Stimulated activated CD4-positive, alpha-beta T cell treated with anti-CD3 and anti-CD28 coated beads, Interleukin-2, amount 100 ng/mL, for 4 hours (primary cell): ENCODE data around the gene ABCF2.

Experiments used
- DNase-seq: peaks from one replicate; pipeline ENCODE4 v3.0.0-alpha.2; 2020; ENCODE audit warnings: low read depth

The ABCF2 gene

DNA sequence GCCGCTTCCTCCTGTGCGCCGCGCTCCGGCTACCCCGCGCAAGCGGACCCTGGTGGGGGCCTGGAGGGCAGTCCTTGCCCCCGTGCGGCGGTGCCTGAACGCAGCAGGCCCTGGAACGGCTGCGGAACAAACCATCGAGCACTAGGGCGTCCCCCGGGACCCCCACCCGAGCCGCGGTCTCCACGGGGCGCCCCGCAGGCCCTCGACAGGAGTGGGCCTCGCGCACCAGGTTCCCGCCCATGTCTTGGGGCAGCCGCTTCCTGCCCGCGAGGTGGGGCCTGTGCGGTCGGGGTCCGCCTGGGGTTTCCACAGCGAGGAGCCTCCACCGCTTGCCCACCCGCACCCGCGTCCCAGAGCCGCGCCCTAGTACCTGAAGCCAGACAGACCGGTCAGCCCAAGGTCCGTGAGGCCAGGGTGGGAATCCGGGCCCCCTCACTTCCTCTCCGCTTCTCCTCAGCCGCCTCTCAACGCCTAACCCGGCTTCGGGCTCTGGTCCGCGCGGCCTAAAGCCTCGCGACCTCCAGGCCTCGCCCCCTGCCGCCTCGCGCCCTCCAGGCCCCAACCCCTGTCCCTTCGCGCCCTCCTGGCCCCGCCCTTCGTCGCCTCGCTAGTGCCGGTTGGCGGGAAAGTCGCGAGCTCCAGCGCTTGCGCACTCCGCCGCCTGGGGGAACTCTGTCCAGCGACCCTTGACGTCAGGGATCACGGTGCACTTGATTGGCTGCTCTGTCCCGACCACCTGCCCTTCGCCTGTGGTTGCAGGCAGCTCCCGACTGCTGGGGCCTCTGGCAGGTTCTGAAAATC, 52.6 kb downstream of the ABCF2 start:
- DNase-seq = no peak

DNA sequence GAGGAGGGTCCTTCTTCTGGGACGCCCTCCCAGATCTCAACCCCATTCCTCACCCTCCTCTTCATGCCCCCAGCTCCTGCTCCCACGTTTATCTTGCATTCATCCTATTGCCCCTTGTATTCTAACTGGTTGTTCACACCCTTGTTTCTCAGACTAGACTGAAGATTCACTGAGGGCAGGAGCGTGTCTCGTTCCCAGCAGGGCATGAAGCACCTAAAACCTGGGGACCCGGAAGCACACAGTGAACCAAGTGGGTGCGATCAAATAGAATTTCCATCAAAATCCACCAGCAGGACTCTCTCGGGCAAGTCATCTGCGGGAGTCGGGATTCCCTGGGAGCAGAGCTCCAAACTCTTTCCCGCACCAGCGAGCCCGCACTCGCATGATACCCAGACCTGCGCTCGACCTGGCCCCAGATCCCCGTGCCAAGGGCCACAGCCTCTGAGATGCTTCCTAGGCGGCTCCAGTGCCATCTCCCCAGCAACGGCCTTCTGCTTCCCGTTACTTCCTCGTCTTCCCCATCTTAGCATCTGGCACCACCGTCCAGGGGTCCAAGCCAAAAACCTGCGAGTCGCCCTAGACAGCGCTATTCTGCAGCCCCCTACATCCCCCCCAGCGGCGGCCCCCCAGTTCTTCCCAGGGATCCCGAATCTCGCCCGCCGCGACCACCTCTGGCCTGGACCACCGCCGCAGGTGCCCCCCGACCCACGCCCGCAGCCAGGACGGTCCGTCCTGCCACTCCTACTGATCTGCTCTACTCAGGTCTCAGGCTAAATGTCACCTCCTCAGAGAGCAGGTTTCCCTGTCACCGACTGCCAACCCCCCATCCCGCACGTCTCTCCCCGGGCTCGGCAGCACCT, 53.4 kb downstream of the ABCF2 start:
- no peak for DNase-seq

DNA sequence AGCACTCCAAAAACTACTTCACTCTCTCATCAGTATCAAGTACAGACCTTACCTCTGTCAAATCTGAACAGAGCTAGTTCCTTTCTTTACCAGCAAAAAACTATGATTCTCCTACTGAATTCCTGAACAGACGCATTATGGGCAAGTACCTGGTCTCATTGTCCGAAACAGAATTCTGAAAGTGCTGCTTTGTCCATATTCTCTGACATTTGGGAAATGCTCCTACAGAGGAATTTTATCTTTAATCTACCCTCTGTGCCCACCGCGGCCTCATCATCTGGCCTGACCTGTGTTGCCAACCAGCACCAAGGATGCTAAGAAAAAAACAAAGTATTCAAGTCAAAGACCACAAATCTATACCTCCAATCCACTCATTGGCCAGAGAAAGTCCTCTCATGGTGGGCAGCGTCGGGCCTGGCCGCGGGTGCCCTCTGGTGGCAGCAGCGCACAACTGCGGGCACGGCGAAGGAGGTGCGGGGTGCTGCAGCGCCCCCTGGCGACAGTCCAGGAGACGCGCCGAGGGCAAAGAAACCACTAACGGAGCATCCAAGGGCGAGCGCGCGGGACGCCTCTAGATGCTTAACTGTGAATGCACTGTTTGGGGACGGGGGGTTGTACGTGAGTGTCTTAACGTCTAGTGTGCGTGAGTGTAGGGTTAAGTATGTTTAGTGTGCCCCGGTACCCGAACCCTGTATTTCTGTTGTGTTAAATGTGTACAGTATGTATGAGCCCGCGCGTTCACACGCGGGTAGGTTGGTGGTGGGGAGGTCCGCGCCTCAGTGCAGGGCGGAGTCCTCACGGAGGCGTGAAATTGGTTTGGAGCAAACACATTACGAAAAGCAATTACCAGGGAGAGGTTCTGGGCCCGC, 54.5 kb downstream of the ABCF2 start:
- DNase-seq = peak; percentile 60

DNA sequence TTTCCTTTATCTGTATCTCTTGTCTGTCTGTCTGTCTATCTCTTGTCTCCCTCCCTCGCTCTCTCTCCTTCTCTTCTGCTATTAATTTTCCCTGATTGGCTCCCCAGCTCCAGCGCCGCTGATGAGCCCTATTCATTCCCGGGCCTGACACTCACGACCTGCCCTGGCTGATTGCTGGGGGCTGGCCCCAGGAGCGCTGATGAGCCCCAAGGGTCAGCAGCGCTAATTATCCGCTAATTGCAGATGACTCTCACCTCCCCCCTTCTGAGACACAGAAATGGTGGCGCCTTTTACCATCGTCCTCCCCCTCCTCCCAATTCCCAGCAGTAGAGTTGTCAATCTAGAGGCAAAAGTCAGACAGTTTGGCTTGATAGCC, 58.2 kb downstream of the ABCF2 start:
- DNase-seq = no peak

DNA sequence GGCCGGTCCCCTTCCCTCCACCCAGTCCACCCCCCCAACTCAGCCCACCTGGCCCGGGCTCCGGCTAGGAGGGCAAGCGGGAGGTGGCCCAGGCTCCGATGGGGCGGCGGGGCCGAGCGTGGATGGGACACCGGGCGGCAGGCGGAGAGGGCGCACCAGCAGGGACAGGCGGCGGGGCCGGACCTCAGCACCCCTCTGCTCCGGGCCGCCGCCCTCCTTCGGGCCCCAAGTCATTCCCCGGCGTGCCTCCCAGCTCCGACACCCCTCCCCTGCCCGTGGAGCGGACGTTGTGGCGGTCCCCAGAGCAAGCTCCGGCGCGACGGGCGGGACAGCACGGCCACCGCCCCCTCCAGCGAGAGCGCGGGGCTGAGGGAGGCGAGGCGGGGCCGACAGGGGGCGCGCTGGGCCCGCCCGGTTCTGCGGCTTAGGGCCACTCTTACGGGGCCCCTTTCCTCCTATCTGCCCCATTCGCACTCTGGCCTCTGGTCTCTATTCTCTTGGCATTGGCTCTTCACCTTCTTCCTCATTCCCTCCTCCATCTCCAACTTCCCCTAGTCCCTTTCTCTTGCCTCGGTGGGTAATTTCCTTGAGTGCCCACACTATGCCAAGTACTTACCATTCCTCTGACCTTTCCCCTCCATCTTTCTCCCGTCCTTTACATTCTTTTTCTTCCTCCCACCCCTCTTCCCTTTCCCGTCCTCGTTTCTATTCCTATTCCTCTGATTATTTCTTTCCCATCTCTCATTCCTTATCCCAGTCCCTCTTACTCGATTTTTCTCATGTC, 58.8 kb downstream of the ABCF2 start:
- peak; percentile 29 for DNase-seq

DNA sequence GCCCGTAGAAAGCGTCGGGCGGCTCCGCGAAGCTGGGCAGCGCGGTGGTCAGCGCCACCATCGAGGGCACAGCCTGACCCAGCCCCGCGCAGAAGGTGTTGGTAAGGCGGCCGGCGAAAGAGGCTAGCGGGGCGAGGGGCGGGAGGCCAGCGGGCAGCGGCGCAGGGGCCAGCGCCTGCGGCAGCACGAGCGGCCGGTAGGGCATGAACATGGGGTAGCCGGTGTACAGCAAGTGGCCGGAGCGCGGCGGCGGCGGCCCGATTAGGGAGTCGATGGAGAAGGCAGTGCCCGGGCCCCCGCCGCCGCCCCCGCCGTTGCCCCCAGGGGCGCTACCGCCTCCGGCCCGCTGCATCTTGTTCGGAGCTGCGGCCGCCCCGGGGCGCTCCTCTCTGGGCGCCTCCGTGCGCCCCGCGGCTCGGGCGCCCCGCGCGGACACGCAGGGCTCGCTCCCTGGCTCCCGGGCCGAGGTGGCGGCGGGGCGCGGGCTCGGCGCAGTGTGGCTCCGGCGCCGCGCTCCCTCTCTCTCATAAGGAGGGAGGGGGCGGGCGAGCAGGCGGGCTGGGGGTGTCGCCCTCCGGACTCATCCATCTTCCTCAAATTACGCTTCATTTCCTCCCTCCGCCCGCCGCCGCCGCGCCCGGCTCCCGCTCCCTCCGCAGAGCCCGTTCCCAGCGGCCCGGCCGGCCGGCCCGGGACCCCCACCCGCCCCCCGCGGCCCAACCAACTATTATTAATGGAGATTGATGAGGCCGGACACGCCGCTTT, 59.6 kb downstream of the ABCF2 start, which contains the start of gene GBX1:
Gene GBX1 (minus strand): TSS at position 498 of the 765 bp plus-strand sequence. CDS start 146 bp downstream, at position 352.
- DNase-seq = no peak

DNA sequence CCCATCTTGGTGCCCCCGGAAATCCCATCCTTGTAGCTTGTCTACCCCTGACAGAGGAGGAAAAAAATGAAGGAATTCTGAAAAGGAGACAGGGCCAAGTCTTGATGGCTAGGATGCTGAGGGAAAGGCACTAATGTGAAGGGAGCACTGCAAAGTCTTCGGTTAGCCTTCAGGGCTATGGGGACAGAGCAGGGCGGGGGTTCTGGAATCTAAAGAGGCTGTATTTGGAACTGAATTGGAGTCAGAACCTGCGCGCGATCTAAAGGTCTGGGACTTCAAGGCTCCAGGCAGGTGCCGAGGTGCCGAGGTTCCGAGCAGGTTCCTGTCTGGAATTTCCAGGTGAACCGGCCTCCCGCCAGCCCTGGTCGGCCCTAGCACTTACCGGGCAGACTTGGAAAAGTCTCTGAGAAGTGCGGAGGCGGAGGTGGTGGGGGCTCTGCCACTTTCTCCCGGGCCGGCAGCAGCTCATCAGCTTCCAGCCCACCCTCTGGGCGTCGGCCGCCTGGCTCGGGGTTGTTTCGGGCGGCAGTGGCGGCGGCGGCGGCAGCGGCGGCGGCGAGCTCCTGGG, 60.3 kb downstream of the ABCF2 start:
- DNase-seq = no peak
